GM12878 (cell line): Measurements from ENCODE around the gene SIGLEC5. TPM values are rescaled to one million over a fixed set of nuclear protein-coding genes. Genes with fewer than 3 reads are reported as not detected.

Experiments
- ATAC-seq: fragments of 200-7000 bp; cut with Tn5 transposase; 3 replicates; pipeline ENCODE4 v1.9.1; 2020; ENCODE audit warnings: mild to moderate bottlenecking, moderate library complexity
- BruUV-seq: library from RNA; stranded (reverse); fragments of 400-500 nt; replicated peaks from 2 replicates; lab custom pipeline; 2021; lab: Mats Ljungman, UMichigan
- CTCF ChIA-PET: fragments of 300-600 bp; sonication (Branson Sonifier 250); formaldehyde crosslinking; extraction: SDS; loops from one replicate; lab custom pipeline; 2021; ENCODE audit warnings: inconsistent platforms; lab: Yijun Ruan, JAX
- POLR2A ChIA-PET: fragments of 350-600 bp; formaldehyde crosslinking; extraction: SDS; loops from one replicate; lab custom pipeline; 2021; ENCODE audit warnings: inconsistent platforms; lab: Charles Lee
- RAD21 ChIA-PET: fragments of 300-600 bp; sonication (Branson Sonifier 250); formaldehyde crosslinking; loops from one replicate; lab custom pipeline; 2023; ENCODE audit warnings: antibody characterized with exemption; ENCODE audit not compliant: unreplicated experiment; lab: Charles Lee
- SMC1A ChIA-PET: fragments of 300-600 bp; sonication (Branson Sonifier 250); formaldehyde crosslinking; loops from one replicate; lab custom pipeline; 2023; ENCODE audit not compliant: unreplicated experiment, uncharacterized antibody; lab: Charles Lee
- DNase-seq: peaks from one replicate; pipeline ENCODE4 v3.0.0-alpha.2; 2011; ENCODE audit warnings: low read depth, low spot score
- FAIRE-seq: peaks from 3 replicates; lab custom pipeline; 2011; peaks lifted over from hg19 to GRCh38; lab: Jason Lieb, UNC
- H2AFZ ChIP-seq: 2 replicates; pipeline ENCODE4 v1.6.0; 2011; ENCODE audit warnings: low read depth, low read length, control low read depth; ENCODE audit not compliant: control insufficient read depth
- H3K27ac ChIP-seq: 2 replicates; pipeline ENCODE4 v1.5.1; 2011; ENCODE audit warnings: control low read depth; ENCODE audit not compliant: control insufficient read depth, insufficient read depth
- H3K27me3 ChIP-seq, 2 experiments: replicated peaks in 1 of 2; 2 replicates each; pipeline versions ENCODE4 v1.6.0 to v1.6.1; 2011; ENCODE audit warnings: low read length in 1 of 2; ENCODE audit not compliant: control insufficient read depth in 2 of 2, insufficient read depth in 2 of 2
- H3K36me3 ChIP-seq, 2 experiments: 2 replicates each; pipeline ENCODE4 v1.5.1; 2011; ENCODE audit warnings: low read length in 1 of 2; ENCODE audit not compliant: control insufficient read depth in 2 of 2, insufficient read depth in 2 of 2
- H3K4me1 ChIP-seq: 2 replicates; pipeline ENCODE4 v1.6.1; 2011; ENCODE audit warnings: mild to moderate bottlenecking, low read length, moderate library complexity, mixed read lengths; ENCODE audit not compliant: control insufficient read depth, insufficient read depth
- H3K4me2 ChIP-seq: 2 replicates; pipeline ENCODE4 v1.6.0; 2011; ENCODE audit warnings: control low read depth; ENCODE audit not compliant: control insufficient read depth, insufficient read depth
- H3K4me3 ChIP-seq: fragments of 200-600 bp; sonication (generic); 2 replicates; pipeline ENCODE4 v1.5.1; 2016
- H3K79me2 ChIP-seq: 2 replicates; pipeline ENCODE4 v1.6.0; 2011; ENCODE audit warnings: low read length; ENCODE audit not compliant: control insufficient read depth, insufficient read depth
- H3K9ac ChIP-seq: 2 replicates; pipeline ENCODE4 v1.8.0; 2011; ENCODE audit warnings: low read length, control low read depth, mixed read lengths; ENCODE audit not compliant: control insufficient read depth, insufficient read depth
- H3K9me3 ChIP-seq: replicated peaks from 3 replicates; pipeline ENCODE4 v1.5.1; 2011; ENCODE audit warnings: mild to moderate bottlenecking, low read length; ENCODE audit not compliant: control insufficient read depth, insufficient read depth
- H4K20me1 ChIP-seq: 2 replicates; pipeline ENCODE4 v1.6.0; 2011; ENCODE audit not compliant: control insufficient read depth, insufficient read depth
- BHLHE40 ChIP-seq, 2 experiments: fragments of 450-650 bp in 1 of 2; IDR thresholded peaks; 2 replicates each; pipeline ENCODE4 v1.6.1; 2011 to 2017; ENCODE audit warnings: low read depth in 2 of 2, borderline replicate concordance in 1 of 2, improper control_type of control experiment in 1 of 2, low read length in 1 of 2, mild to moderate bottlenecking in 1 of 2
- CEBPB ChIP-seq, 2 experiments: fragments of 150-350 bp in 1 of 2; IDR thresholded peaks; 2 replicates each; pipeline ENCODE4 v1.6.1; 2012 to 2014; ENCODE audit warnings: low read depth in 2 of 2, low read length in 2 of 2, borderline replicate concordance in 1 of 2, inconsistent platforms in 1 of 2
- CREM ChIP-seq: IDR thresholded peaks from 2 replicates; pipeline ENCODE4 v1.6.1; 2014; ENCODE audit warnings: antibody characterized with exemption, low read depth
- ESRRA ChIP-seq: IDR thresholded peaks from 2 replicates; pipeline ENCODE4 v1.6.1; 2012; ENCODE audit warnings: mild to moderate bottlenecking, low read length, improper control_type of control experiment
- KLF5 ChIP-seq: fragments of 450-650 bp; IDR thresholded peaks from 2 replicates; pipeline ENCODE4 v1.6.1; 2014; ENCODE audit warnings: mild to moderate bottlenecking; ENCODE audit not compliant: partially characterized antibody
- NFXL1 ChIP-seq: fragments of 450-650 bp; IDR thresholded peaks from 2 replicates; pipeline ENCODE4 v1.6.1; 2017; ENCODE audit warnings: antibody characterized with exemption, mild to moderate bottlenecking, borderline replicate concordance
- PAX8 ChIP-seq: fragments of 450-650 bp; IDR thresholded peaks from 2 replicates; pipeline ENCODE4 v1.6.1; 2017; ENCODE audit warnings: mild to moderate bottlenecking, moderate library complexity
- PML ChIP-seq: IDR thresholded peaks from 2 replicates; pipeline ENCODE4 v1.6.1; 2012; ENCODE audit warnings: low read length, inconsistent platforms
- RUNX3 ChIP-seq: IDR thresholded peaks from 2 replicates; pipeline ENCODE4 v1.6.1; 2012; ENCODE audit warnings: low read length, inconsistent platforms
- SUPT20H ChIP-seq: IDR thresholded peaks from 2 replicates; pipeline ENCODE4 v1.6.1; 2011; ENCODE audit warnings: low read depth, mild to moderate bottlenecking, low read length, moderate library complexity, borderline replicate concordance; ENCODE audit not compliant: control insufficient read depth
- SUZ12 ChIP-seq: fragments of 200-600 bp; sonication (generic); IDR thresholded peaks from one replicate; pipeline ENCODE4 v1.6.1; 2018; ENCODE audit warnings: antibody characterized with exemption, mild to moderate bottlenecking; ENCODE audit not compliant: unreplicated experiment
- WGBS: methylation state at CpG from one replicate; pipeline ENCODE4 v1.1.6; 2016; ENCODE audit warnings: low lambda C conversion rate; ENCODE audit not compliant: insufficient replicate concordance, insufficient coverage; ENCODE audit errors: missing lambda C conversion rate; 5-methylcytosine and 5-hydroxymethylcytosine counted together
- in situ Hi-C: fragments of 300-500 bp; cut with MboI; formaldehyde crosslinking; loops from 9 replicates; pipeline ENCODE4 v1.14.3; 2018; ENCODE audit warnings: mixed read lengths
- intact Hi-C: fragments of 100-400 bp; cut with micrococcal nuclease; formaldehyde crosslinking; loops from one replicate; pipeline ENCODE4 v1.14.2; 2022; ENCODE audit not compliant: unreplicated experiment
- polyA plus RNA-seq, 11 experiments: library from polyadenylated mRNA; depleted of rRNA in 4 of 11; unstranded in 6 of 11; stranded (reverse) in 5 of 11; fragments of >200 nt; fragmentation: Nextera tagmentation in 4 of 11; fragmentation: Illumina TruSeq in 1 of 11; extraction: Ambion mirVana in 4 of 11; extraction: Trizol in 1 of 11; gene quantifications; 1 replicate in 1 of 11; 2 replicates in 10 of 11; pipeline versions ENCODE4 v1.2.1 to v1.2.3, GENCODE V29; 2011 to 2016; ENCODE audit warnings: inconsistent platforms in 2 of 11, missing spikeins in 2 of 11, low read depth in 1 of 11
- total RNA-seq, 4 experiments: library from RNA; depleted of rRNA in 3 of 4; stranded (reverse); fragments of >200 nt in 3 of 4; fragmentation: Illumina TruSeq in 1 of 4; extraction: Trizol in 1 of 4; gene quantifications; 2 replicates each; pipeline versions ENCODE4 v1.2.1 to v1.2.3, GENCODE V29; 2013 to 2021
- TF ChIP-seq, protein P1 (sequence below): fragments of 450-650 bp; IDR thresholded peaks from 2 replicates; pipeline ENCODE4 v1.6.1; 2017; ENCODE audit warnings: mild to moderate bottlenecking
- TF ChIP-seq, protein P2 (sequence below): fragments of 450-650 bp; IDR thresholded peaks from 2 replicates; pipeline ENCODE4 v1.6.1; 2016; ENCODE audit warnings: mild to moderate bottlenecking
- TF ChIP-seq, protein P3 (sequence below): fragments of 450-650 bp; IDR thresholded peaks from 2 replicates; pipeline ENCODE4 v1.6.1; 2018; ENCODE audit warnings: borderline replicate concordance, mild to moderate bottlenecking; ENCODE audit not compliant: partially characterized antibody
- TF ChIP-seq, protein P4 (sequence below): fragments of 450-650 bp; IDR thresholded peaks from 2 replicates; pipeline ENCODE4 v1.6.1; 2017; ENCODE audit warnings: low read depth, mild to moderate bottlenecking, moderate library complexity

Gene SIGLEC5
- total and polyA plus RNA-seq, 10 of the 15 experiments (the other 5 are each of a cell fraction or from before 2014, with no cell fraction given), result 0.05 to 2.5 (median 1.4) TPM; not detected in 1

DNA sequence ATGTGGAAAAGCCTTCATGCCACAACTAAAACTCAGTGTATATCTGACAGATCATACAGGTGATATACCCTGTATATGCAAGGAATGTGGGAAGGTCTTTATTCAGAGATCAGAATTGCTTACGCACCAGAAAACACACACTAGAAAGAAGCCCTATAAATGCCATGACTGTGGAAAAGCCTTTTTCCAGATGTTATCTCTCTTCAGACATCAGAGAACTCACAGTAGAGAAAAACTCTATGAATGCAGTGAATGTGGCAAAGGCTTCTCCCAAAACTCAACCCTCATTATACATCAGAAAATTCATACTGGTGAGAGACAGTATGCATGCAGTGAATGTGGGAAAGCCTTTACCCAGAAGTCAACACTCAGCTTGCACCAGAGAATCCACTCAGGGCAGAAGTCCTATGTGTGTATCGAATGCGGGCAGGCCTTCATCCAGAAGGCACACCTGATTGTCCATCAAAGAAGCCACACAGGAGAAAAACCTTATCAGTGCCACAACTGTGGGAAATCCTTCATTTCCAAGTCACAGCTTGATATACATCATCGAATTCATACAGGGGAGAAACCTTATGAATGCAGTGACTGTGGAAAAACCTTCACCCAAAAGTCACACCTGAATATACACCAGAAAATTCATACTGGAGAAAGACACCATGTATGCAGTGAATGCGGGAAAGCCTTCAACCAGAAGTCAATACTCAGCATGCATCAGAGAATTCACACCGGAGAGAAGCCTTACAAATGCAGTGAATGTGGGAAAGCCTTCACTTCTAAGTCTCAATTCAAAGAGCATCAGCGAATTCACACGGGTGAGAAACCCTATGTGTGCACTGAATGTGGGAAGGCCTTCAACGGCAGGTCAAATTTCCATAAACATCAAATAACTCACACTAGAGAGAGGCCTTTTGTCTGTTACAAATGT, 42.7 kb downstream of the SIGLEC5 start:
- ChIA-PET POLR2A (no interaction called here), CTCF (no interaction called here), RAD21 (no interaction called here), SMC1A (no interaction called here)
- H3K27ac ChIP-seq, result no peak overlapping the region
- no peak for DNase-seq
- no peak overlapping the region for H3K9ac ChIP-seq
- BruUV-seq, result no TSS peak
- peaks cover 18% of the 10 kb centered on the region for H3K9me3 ChIP-seq
- in situ Hi-C loops, result no loop called here
- no peaks in the 10 kb centered on the region for H3K27me3 ChIP-seq
- no peak overlapping the region for H3K4me3 ChIP-seq
- H3K79me2 ChIP-seq, result no peaks in the 10 kb centered on the region
- FAIRE-seq, result no peak
- no peak for ATAC-seq
- TF ChIP-seq RUNX3, result no peak
- no peak for TF ChIP-seq SUZ12
- TF ChIP-seq PAX8, result no peak
- TF ChIP-seq, protein P1, sequence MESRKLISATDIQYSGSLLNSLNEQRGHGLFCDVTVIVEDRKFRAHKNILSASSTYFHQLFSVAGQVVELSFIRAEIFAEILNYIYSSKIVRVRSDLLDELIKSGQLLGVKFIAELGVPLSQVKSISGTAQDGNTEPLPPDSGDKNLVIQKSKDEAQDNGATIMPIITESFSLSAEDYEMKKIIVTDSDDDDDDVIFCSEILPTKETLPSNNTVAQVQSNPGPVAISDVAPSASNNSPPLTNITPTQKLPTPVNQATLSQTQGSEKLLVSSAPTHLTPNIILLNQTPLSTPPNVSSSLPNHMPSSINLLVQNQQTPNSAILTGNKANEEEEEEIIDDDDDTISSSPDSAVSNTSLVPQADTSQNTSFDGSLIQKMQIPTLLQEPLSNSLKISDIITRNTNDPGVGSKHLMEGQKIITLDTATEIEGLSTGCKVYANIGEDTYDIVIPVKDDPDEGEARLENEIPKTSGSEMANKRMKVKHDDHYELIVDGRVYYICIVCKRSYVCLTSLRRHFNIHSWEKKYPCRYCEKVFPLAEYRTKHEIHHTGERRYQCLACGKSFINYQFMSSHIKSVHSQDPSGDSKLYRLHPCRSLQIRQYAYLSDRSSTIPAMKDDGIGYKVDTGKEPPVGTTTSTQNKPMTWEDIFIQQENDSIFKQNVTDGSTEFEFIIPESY, result no peak
- no peak for TF ChIP-seq NFXL1
- no peak for TF ChIP-seq CREM
- TF ChIP-seq, protein P2, sequence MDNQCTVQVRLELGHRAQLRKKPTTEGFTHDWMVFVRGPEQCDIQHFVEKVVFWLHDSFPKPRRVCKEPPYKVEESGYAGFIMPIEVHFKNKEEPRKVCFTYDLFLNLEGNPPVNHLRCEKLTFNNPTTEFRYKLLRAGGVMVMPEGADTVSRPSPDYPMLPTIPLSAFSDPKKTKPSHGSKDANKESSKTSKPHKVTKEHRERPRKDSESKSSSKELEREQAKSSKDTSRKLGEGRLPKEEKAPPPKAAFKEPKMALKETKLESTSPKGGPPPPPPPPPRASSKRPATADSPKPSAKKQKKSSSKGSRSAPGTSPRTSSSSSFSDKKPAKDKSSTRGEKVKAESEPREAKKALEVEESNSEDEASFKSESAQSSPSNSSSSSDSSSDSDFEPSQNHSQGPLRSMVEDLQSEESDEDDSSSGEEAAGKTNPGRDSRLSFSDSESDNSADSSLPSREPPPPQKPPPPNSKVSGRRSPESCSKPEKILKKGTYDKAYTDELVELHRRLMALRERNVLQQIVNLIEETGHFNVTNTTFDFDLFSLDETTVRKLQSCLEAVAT, result no peak
- TF ChIP-seq ESRRA, result no peak
- TF ChIP-seq, protein P3, sequence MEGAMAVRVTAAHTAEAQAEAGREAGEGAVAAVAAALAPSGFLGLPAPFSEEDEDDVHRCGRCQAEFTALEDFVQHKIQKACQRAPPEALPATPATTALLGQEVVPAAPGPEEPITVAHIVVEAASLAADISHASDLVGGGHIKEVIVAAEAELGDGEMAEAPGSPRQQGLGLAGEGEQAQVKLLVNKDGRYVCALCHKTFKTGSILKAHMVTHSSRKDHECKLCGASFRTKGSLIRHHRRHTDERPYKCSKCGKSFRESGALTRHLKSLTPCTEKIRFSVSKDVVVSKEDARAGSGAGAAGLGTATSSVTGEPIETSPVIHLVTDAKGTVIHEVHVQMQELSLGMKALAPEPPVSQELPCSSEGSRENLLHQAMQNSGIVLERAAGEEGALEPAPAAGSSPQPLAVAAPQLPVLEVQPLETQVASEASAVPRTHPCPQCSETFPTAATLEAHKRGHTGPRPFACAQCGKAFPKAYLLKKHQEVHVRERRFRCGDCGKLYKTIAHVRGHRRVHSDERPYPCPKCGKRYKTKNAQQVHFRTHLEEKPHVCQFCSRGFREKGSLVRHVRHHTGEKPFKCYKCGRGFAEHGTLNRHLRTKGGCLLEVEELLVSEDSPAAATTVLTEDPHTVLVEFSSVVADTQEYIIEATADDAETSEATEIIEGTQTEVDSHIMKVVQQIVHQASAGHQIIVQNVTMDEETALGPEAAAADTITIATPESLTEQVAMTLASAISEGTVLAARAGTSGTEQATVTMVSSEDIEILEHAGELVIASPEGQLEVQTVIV, result no peak
- TF ChIP-seq KLF5, result no peak
- no peak for TF ChIP-seq SUPT20H
- TF ChIP-seq, protein P4, sequence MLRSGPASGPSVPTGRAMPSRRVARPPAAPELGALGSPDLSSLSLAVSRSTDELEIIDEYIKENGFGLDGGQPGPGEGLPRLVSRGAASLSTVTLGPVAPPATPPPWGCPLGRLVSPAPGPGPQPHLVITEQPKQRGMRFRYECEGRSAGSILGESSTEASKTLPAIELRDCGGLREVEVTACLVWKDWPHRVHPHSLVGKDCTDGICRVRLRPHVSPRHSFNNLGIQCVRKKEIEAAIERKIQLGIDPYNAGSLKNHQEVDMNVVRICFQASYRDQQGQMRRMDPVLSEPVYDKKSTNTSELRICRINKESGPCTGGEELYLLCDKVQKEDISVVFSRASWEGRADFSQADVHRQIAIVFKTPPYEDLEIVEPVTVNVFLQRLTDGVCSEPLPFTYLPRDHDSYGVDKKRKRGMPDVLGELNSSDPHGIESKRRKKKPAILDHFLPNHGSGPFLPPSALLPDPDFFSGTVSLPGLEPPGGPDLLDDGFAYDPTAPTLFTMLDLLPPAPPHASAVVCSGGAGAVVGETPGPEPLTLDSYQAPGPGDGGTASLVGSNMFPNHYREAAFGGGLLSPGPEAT, result no peak
- no peak for TF ChIP-seq PML
- TF ChIP-seq BHLHE40 (IDR thresholded peaks at IDR 0.05; ENCODE audit: borderline replicate concordance in 1 of 2, low read depth in 2 of 2, low read length in 1 of 2), result no peak
- no peak for TF ChIP-seq CEBPB (IDR thresholded peaks at IDR 0.05; ENCODE audit: borderline replicate concordance in 1 of 2, low read depth in 2 of 2, low read length in 2 of 2)
- peaks cover 0 to 15% of the 10 kb centered on the region in 2 experiments; a peak in 3 of 4 replicates for H3K36me3 ChIP-seq
- H2AFZ ChIP-seq, result no peak overlapping the region
- intact Hi-C loops, result no loop called here
- H3K4me2 ChIP-seq, result no peak overlapping the region
- no peaks in the 10 kb centered on the region for H3K4me1 ChIP-seq
- 94% methylated on average over 9 of the region's 9 CpGs for WGBS
- H4K20me1 ChIP-seq, result no peaks in the 10 kb centered on the region
